MM.1S (cell line): ENCODE results near the gene MCOLN1.
"Not testable (repeated sequence)": the region's sequence is repeated elsewhere in the genome, so short reads cannot be mapped to it uniquely, and the experiment has no call there.

Experiments used
- EZH2phosphoT487 ChIP-seq: fragments of 300-600 bp; sonication (generic); IDR thresholded peaks from 2 replicates; pipeline ENCODE4 v1.6.1; 2018; ENCODE audit warnings: antibody characterized with exemption, low read length
- TF ChIP-seq, protein P1 (sequence below): fragments of 300-600 bp; sonication (generic); IDR thresholded peaks from 2 replicates; pipeline ENCODE4 v1.5.1; 2016; ENCODE audit warnings: antibody characterized with exemption, low read length, mixed read lengths

DNA sequence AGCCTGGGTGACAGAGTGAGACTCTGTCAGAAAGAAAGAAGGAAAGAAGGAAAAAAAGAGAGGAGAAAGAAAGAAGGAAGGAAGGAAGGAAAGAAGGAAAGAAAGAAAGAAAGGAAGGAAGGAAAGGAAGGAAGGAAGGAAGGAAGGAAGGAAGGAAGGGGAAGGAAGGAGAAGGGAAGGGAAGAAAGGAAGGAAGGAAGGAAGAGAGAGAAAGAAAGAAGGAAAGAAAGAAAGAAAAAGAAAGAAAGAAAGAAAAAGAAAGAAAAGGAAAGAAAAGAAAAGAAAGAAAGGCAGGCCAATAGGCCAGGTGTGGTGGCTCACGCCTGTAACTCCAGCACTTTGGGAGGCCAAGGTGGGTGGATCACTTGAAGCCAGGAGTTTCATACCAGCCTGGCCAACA is 55.0 kb downstream of the MCOLN1 start:
- TF ChIP-seq, protein P1, sequence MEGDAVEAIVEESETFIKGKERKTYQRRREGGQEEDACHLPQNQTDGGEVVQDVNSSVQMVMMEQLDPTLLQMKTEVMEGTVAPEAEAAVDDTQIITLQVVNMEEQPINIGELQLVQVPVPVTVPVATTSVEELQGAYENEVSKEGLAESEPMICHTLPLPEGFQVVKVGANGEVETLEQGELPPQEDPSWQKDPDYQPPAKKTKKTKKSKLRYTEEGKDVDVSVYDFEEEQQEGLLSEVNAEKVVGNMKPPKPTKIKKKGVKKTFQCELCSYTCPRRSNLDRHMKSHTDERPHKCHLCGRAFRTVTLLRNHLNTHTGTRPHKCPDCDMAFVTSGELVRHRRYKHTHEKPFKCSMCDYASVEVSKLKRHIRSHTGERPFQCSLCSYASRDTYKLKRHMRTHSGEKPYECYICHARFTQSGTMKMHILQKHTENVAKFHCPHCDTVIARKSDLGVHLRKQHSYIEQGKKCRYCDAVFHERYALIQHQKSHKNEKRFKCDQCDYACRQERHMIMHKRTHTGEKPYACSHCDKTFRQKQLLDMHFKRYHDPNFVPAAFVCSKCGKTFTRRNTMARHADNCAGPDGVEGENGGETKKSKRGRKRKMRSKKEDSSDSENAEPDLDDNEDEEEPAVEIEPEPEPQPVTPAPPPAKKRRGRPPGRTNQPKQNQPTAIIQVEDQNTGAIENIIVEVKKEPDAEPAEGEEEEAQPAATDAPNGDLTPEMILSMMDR, result not testable (repeated sequence)
- TF ChIP-seq EZH2phosphoT487, result not testable (repeated sequence)
